Stimulated activated CD4-positive, alpha-beta T cell treated with anti-CD3 and anti-CD28 coated beads, Interleukin-12 subunit alpha, Interleukin-12 subunit beta, amount 100 ng/mL, for 48 hours (primary cell): ENCODE data around the gene PUS1.
"Not testable (repeated sequence)": the region's sequence is repeated elsewhere in the genome, so short reads cannot be mapped to it uniquely, and the experiment has no call there.

ENCODE experiments used
- DNase-seq, 3 donors: peaks; one replicate each; pipeline ENCODE4 v3.0.0-alpha.2; 2020; ENCODE audit warnings: low read depth in 2 of 3, low spot score in 1 of 3

PUS1 gene

GRCh38 chr12:131933387-131933786 lies 4.3 kb downstream of the PUS1 start:
- no peak for DNase-seq

GRCh38 chr12:131934535-131934934 lies 5.5 kb downstream of the PUS1 start:
- DNase-seq, result no peak

GRCh38 chr12:131938082-131938481 lies 9.0 kb downstream of the PUS1 start:
- DNase-seq, result no peak

GRCh38 chr12:131939007-131939406 lies 9.9 kb downstream of the PUS1 start:
- DNase-seq, result no peak

GRCh38 chr12:131940141-131940547 lies 11.1 kb downstream of the PUS1 start:
- no peak for DNase-seq

- no peak for DNase-seq
These were observed 12.3 kb downstream of the PUS1 start for GRCh38 chr12:131941116-131941986.

- DNase-seq, result no peak
These were observed 12.9 kb downstream of the PUS1 start for GRCh38 chr12:131941987-131942341.

GRCh38 chr12:131942671-131943070 lies 13.6 kb downstream of the PUS1 start:
- no peak for DNase-seq

GRCh38 chr12:131943389-131943788 lies 14.3 kb downstream of the PUS1 start:
- no peak for DNase-seq

GRCh38 chr12:131943876-131944275 lies 14.8 kb downstream of the PUS1 start:
- no peak for DNase-seq

- no peak for DNase-seq
These were observed 15.7 kb downstream of the PUS1 start for GRCh38 chr12:131944601-131945251.

GRCh38 chr12:131946757-131947156 lies 17.7 kb downstream of the PUS1 start:
- DNase-seq, result no peak

- no peak for DNase-seq
These were observed 18.5 kb downstream of the PUS1 start for GRCh38 chr12:131947482-131948027.

GRCh38 chr12:131948166-131948712 lies 19.2 kb downstream of the PUS1 start:
- DNase-seq, result no peak

GRCh38 chr12:131948713-131949430 lies 19.8 kb downstream of the PUS1 start:
- not testable (repeated sequence) for DNase-seq

GRCh38 chr12:131949431-131950181 lies 20.5 kb downstream of the PUS1 start, which contains the start of gene EP400:
Gene EP400, plus strand, starts transcription at chr12:131949942. Its CDS starts 10,678 bp downstream, at chr12:131960620.
- DNase-seq, result peak; percentile 89 to 95 (median 93)

GRCh38 chr12:131950182-131950913 lies 21.3 kb downstream of the PUS1 start:
- DNase-seq, result no peak

GRCh38 chr12:131953810-131954209 lies 24.7 kb downstream of the PUS1 start:
- DNase-seq, result not testable (repeated sequence)

GRCh38 chr12:131954460-131954859 lies 25.4 kb downstream of the PUS1 start:
- not testable (repeated sequence) for DNase-seq

GRCh38 chr12:131959116-131959515 lies 30.0 kb downstream of the PUS1 start:
- DNase-seq, result no peak
